GM12878 (cell line): ENCODE data around the gene TMEM266.

Source experiments
- CBFB ChIP-seq: IDR thresholded peaks from 2 replicates; pipeline ENCODE4 v1.6.1; 2016; ENCODE audit warnings: antibody characterized with exemption, low read depth
- CBX3 ChIP-seq: fragments of 200-600 bp; sonication (generic); IDR thresholded peaks from 2 replicates; pipeline ENCODE4 v1.6.1; 2016; ENCODE audit warnings: low read depth, borderline replicate concordance
- FOXM1 ChIP-seq: IDR thresholded peaks from 2 replicates; pipeline ENCODE4 v1.6.1; 2012; ENCODE audit warnings: low read depth, mild to moderate bottlenecking, inconsistent platforms, low read length, moderate library complexity
- HDGF ChIP-seq: fragments of 450-650 bp; IDR thresholded peaks from 2 replicates; pipeline ENCODE4 v1.6.1; 2016; ENCODE audit warnings: antibody characterized with exemption
- MAX ChIP-seq: IDR thresholded peaks from 2 replicates; pipeline ENCODE4 v1.6.1; 2012; ENCODE audit warnings: low read depth, low read length, improper control_type of control experiment
- NRF1 ChIP-seq: conservative IDR thresholded peaks from 2 replicates; pipeline ENCODE4 v1.6.1; 2011; ENCODE audit warnings: mild to moderate bottlenecking, low read depth, low read length, improper control_type of control experiment
- POLR2A ChIP-seq: IDR thresholded peaks from 2 replicates; pipeline ENCODE4 v1.6.1; 2011; ENCODE audit warnings: low read depth, mild to moderate bottlenecking, low read length
- POU2F2 ChIP-seq: IDR thresholded peaks from 3 replicates; pipeline ENCODE4 v1.6.1; 2011; ENCODE audit warnings: low read depth, mild to moderate bottlenecking, low read length, borderline replicate concordance
- TAF1 ChIP-seq: IDR thresholded peaks from 2 replicates; pipeline ENCODE4 v1.6.1; 2011; ENCODE audit warnings: mild to moderate bottlenecking, low read depth, low read length, borderline replicate concordance
- TCF12 ChIP-seq: IDR thresholded peaks from 2 replicates; pipeline ENCODE4 v1.6.1; 2011; ENCODE audit warnings: low read depth, mild to moderate bottlenecking, low read length
- TF ChIP-seq, protein P1 (sequence below), 3 experiments: IDR thresholded peaks in 2 of 3; conservative IDR thresholded peaks in 1 of 3; 2 replicates each; pipeline ENCODE4 v1.5.1; 2011; ENCODE audit warnings: low read depth in 3 of 3, low read length in 3 of 3, mild to moderate bottlenecking in 3 of 3, control low read depth in 2 of 3, moderate library complexity in 2 of 3, inconsistent platforms in 1 of 3, mixed read lengths in 1 of 3; ENCODE audit not compliant: control insufficient read depth in 2 of 3, insufficient read depth in 1 of 3; ENCODE audit errors: extremely low read depth in 1 of 3
- TF ChIP-seq, protein P2 (sequence below): fragments of 450-650 bp; IDR thresholded peaks from 2 replicates; pipeline ENCODE4 v1.6.1; 2017; ENCODE audit warnings: borderline replicate concordance

- TF ChIP-seq MAX (no peak), TAF1 (no peak), NRF1 (no peak), POLR2A (no peak), FOXM1 (no peak), POU2F2 (no peak), TCF12 (no peak), CBFB (no peak), HDGF (no peak), CBX3 (no peak)
- TF ChIP-seq, protein P1, sequence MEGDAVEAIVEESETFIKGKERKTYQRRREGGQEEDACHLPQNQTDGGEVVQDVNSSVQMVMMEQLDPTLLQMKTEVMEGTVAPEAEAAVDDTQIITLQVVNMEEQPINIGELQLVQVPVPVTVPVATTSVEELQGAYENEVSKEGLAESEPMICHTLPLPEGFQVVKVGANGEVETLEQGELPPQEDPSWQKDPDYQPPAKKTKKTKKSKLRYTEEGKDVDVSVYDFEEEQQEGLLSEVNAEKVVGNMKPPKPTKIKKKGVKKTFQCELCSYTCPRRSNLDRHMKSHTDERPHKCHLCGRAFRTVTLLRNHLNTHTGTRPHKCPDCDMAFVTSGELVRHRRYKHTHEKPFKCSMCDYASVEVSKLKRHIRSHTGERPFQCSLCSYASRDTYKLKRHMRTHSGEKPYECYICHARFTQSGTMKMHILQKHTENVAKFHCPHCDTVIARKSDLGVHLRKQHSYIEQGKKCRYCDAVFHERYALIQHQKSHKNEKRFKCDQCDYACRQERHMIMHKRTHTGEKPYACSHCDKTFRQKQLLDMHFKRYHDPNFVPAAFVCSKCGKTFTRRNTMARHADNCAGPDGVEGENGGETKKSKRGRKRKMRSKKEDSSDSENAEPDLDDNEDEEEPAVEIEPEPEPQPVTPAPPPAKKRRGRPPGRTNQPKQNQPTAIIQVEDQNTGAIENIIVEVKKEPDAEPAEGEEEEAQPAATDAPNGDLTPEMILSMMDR (IDR thresholded peaks at IDR 0.05 in 2 of 3, conservative IDR thresholded peaks at IDR 0.05 in 1 of 3; ENCODE audit: control insufficient read depth in 2 of 3, extremely low read depth in 1 of 3, insufficient read depth in 1 of 3, low read depth in 3 of 3, low read length in 3 of 3): no peak
- TF ChIP-seq, protein P2, sequence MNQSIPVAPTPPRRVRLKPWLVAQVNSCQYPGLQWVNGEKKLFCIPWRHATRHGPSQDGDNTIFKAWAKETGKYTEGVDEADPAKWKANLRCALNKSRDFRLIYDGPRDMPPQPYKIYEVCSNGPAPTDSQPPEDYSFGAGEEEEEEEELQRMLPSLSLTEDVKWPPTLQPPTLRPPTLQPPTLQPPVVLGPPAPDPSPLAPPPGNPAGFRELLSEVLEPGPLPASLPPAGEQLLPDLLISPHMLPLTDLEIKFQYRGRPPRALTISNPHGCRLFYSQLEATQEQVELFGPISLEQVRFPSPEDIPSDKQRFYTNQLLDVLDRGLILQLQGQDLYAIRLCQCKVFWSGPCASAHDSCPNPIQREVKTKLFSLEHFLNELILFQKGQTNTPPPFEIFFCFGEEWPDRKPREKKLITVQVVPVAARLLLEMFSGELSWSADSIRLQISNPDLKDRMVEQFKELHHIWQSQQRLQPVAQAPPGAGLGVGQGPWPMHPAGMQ: no peak
Observed at GRCh38 chr15:76038512-76038911, 21.3 kb upstream of the TMEM266 start.
